ENCODE results near the gene NAA25.

NAA25 gene

DNA sequence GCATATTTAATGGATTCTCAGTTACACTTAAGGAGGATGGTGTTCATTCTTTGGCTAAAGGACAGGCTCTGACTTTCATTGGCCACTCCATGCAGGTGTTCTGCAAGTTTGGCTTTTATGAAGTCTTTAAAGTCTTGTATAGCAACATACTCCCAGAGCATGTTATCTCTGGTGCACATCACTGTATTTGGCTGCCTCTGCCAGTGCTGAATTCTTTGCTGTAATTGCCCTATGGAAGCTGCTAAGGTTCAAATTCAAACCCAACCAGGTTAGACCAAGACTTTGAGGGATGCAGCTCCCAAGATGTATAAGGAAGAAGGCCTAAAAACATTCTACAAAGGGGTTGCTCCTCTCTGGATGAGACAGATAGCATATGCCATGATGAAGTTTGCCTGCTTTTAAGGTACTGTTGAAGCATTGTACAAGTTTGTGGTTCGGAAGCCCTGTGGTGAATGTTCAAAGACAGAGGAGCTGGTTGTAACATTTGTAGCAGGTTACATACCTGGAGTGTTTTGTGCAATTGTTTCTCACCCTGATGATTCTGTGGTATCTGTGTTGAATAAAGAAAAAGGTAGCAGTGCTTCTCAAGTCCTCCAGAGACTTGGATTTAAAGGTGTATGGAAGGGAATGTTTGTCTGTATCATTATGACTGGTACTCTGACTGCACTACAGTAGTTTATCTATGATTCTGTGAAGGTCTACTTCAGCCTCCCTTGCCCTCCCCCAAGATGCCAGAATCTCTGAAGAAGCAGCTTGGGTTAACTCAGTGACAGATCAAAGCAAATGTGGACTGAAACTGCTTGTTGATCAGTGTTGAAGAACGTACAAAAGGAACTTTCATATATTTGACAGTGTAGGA, 115.1 kb downstream of the NAA25 start:
- Histone ChIP-seq H3K79me2 (ENCODE audit: insufficient read depth, low read length) (no peaks in the 10 kb centered on the region), H2AFZ (ENCODE audit: low read depth, low read length, severe bottlenecking) (no peak overlapping the region), H3K36me3 (ENCODE audit: low read length) (peaks cover 14% of the 10 kb centered on the region; the same call in 1 of the 2 replicates), H3K9me2 (replicated peaks; ENCODE audit: insufficient read depth, low read length) (no peaks in the 10 kb centered on the region), H3K27me3 (ENCODE audit: low read length) (no peaks in the 10 kb centered on the region), H4K20me1 (ENCODE audit: low read depth, low read length) (peaks cover 10% of the 10 kb centered on the region), H3K4me3 (ENCODE audit: insufficient read depth, low read length, poor library complexity, severe bottlenecking) (no peak overlapping the region), H3K9ac (ENCODE audit: low read length) (no peak overlapping the region), H3F3A (ENCODE audit: insufficient read depth) (0 out of 2 replicates have a peak, but pooled peaks cover 9% of the 10 kb centered on the region), H3K4me2 (ENCODE audit: low read depth, low read length, poor library complexity, severe bottlenecking) (peak overlapping the region; percentile 48), H3K27ac (ENCODE audit: low read depth, low read length) (no peak overlapping the region), H3K9me3 (ENCODE audit: insufficient read depth, low read length) (no peaks in the 10 kb centered on the region)
- TF ChIP-seq, protein P1, sequence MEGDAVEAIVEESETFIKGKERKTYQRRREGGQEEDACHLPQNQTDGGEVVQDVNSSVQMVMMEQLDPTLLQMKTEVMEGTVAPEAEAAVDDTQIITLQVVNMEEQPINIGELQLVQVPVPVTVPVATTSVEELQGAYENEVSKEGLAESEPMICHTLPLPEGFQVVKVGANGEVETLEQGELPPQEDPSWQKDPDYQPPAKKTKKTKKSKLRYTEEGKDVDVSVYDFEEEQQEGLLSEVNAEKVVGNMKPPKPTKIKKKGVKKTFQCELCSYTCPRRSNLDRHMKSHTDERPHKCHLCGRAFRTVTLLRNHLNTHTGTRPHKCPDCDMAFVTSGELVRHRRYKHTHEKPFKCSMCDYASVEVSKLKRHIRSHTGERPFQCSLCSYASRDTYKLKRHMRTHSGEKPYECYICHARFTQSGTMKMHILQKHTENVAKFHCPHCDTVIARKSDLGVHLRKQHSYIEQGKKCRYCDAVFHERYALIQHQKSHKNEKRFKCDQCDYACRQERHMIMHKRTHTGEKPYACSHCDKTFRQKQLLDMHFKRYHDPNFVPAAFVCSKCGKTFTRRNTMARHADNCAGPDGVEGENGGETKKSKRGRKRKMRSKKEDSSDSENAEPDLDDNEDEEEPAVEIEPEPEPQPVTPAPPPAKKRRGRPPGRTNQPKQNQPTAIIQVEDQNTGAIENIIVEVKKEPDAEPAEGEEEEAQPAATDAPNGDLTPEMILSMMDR (IDR thresholded peaks at IDR 0.05; ENCODE audit: insufficient read depth, low read length, poor library complexity, severe bottlenecking) = no peak
- no peak for TF ChIP-seq EZH2phosphoT487 (conservative IDR thresholded peaks at IDR 0.05; ENCODE audit: low read length)

DNA sequence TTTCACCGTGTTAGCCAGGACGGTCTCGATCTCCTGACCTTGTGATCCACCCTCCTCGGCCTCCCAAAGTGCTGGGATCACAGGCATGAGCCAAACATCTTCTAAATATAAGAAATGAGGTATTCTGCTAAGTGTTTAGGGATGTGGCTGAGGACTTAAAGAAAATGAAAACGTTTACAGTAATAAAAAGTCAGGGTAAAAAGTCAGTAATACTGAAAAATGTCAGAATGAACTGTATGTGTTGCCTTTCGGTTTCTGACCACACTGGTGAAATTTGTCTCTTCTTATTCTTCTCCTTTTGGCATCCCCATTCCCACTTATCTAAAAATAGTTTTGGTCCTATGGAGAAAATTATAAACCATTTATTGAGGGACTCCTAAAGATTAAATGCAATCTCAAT, 116.1 kb downstream of the NAA25 start:
- no peaks in the 10 kb centered on the region for H3K9me2 ChIP-seq (replicated peaks; ENCODE audit: insufficient read depth, low read length)
- peaks cover 16% of the 10 kb centered on the region; the same call in 1 of the 2 replicates for H3K36me3 ChIP-seq (ENCODE audit: low read length)
- H3F3A ChIP-seq (ENCODE audit: insufficient read depth) = 0 out of 2 replicates have a peak, but pooled peaks cover 9% of the 10 kb centered on the region
- no peaks in the 10 kb centered on the region for H3K9me3 ChIP-seq (ENCODE audit: insufficient read depth, low read length)
- H4K20me1 ChIP-seq (ENCODE audit: low read depth, low read length) = peaks cover 10% of the 10 kb centered on the region
- no peak overlapping the region for H3K4me2 ChIP-seq (ENCODE audit: low read depth, low read length, poor library complexity, severe bottlenecking)
- H3K79me2 ChIP-seq (ENCODE audit: insufficient read depth, low read length) = no peaks in the 10 kb centered on the region
- no peaks in the 10 kb centered on the region for H3K27me3 ChIP-seq (ENCODE audit: low read length)
- H3K9ac ChIP-seq (ENCODE audit: low read length) = no peak overlapping the region
- no peak overlapping the region for H3K27ac ChIP-seq (ENCODE audit: low read depth, low read length)
- H2AFZ ChIP-seq (ENCODE audit: low read depth, low read length, severe bottlenecking) = no peak overlapping the region
- no peak for TF ChIP-seq EZH2phosphoT487 (conservative IDR thresholded peaks at IDR 0.05; ENCODE audit: low read length)
- TF ChIP-seq, protein P1 (IDR thresholded peaks at IDR 0.05; ENCODE audit: insufficient read depth, low read length, poor library complexity, severe bottlenecking) = no peak
- H3K4me3 ChIP-seq (ENCODE audit: insufficient read depth, low read length, poor library complexity, severe bottlenecking) = no peak overlapping the region

DNA sequence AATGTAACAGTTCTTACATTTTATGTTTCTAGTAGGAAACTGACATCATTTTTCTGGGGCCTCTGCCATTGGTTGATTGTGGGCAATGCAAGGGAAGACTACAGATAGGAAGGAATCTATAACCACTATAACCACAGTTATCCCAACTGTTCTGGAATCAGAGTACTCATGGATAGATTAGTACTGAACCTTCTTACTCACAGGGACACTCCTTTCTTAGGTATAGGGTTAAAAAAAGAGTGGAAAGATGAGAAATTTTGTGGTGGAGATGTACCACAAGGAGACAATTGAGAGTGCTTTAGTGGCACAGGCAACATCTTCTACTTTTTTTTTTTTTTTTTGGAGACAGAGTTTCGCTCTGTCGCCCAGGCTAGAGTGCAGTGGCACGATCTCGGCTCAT, 116.6 kb downstream of the NAA25 start:
- Histone ChIP-seq H2AFZ (ENCODE audit: low read depth, low read length, severe bottlenecking) (no peak overlapping the region), H3K79me2 (ENCODE audit: insufficient read depth, low read length) (no peaks in the 10 kb centered on the region), H3K27me3 (ENCODE audit: low read length) (no peaks in the 10 kb centered on the region), H3K9me3 (ENCODE audit: insufficient read depth, low read length) (no peaks in the 10 kb centered on the region), H3K9ac (ENCODE audit: low read length) (no peak overlapping the region), H3K9me2 (replicated peaks; ENCODE audit: insufficient read depth, low read length) (no peaks in the 10 kb centered on the region), H3K36me3 (ENCODE audit: low read length) (peaks cover 14% of the 10 kb centered on the region; the same call in 1 of the 2 replicates), H3F3A (ENCODE audit: insufficient read depth) (0 out of 2 replicates have a peak, but pooled peaks cover 6% of the 10 kb centered on the region), H4K20me1 (ENCODE audit: low read depth, low read length) (peaks cover 10% of the 10 kb centered on the region), H3K27ac (ENCODE audit: low read depth, low read length) (no peak overlapping the region), H3K4me3 (ENCODE audit: insufficient read depth, low read length, poor library complexity, severe bottlenecking) (no peak overlapping the region), H3K4me2 (ENCODE audit: low read depth, low read length, poor library complexity, severe bottlenecking) (no peak overlapping the region)
- no peak for TF ChIP-seq EZH2phosphoT487 (conservative IDR thresholded peaks at IDR 0.05; ENCODE audit: low read length)
- TF ChIP-seq, protein P1 (IDR thresholded peaks at IDR 0.05; ENCODE audit: insufficient read depth, low read length, poor library complexity, severe bottlenecking) = no peak
